GM18507 (cell line): ENCODE data around the gene BIRC7.
A peak's percentile ranks its signal among the peaks of the same experiment; 100 is the strongest.

Source experiments
- DNase-seq: peaks from one replicate; pipeline ENCODE4 v3.0.0; 2011; ENCODE audit warnings: low read depth; ENCODE audit not compliant: insufficient read length; ENCODE audit errors: extremely low spot score
- FAIRE-seq: peaks from 2 replicates; lab custom pipeline; 2011; peaks lifted over from hg19 to GRCh38; lab: Jason Lieb, UNC

Gene BIRC7

GRCh38 chr20:63259734-63260460 lies 24.2 kb downstream of the BIRC7 start:
- FAIRE-seq (no peak), DNase-seq (no peak)

- no peak for DNase-seq
- FAIRE-seq: no peak
Observed at GRCh38 chr20:63260521-63260920, 24.8 kb downstream of the BIRC7 start.

GRCh38 chr20:63261060-63261794 lies 25.5 kb downstream of the BIRC7 start:
- DNase-seq (no peak), FAIRE-seq (no peak)

GRCh38 chr20:63261795-63262528 lies 26.3 kb downstream of the BIRC7 start:
- no peak for FAIRE-seq
- DNase-seq: no peak

- no peak for DNase-seq
- FAIRE-seq: no peak
Observed at GRCh38 chr20:63262836-63263235, 27.1 kb downstream of the BIRC7 start.

- DNase-seq: no peak
- no peak for FAIRE-seq
Observed at GRCh38 chr20:63264000-63264399, 28.3 kb downstream of the BIRC7 start.

- no peak for FAIRE-seq
Observed at GRCh38 chr20:63264519-63264918, 28.8 kb downstream of the BIRC7 start.

GRCh38 chr20:63265891-63266515 lies 30.3 kb downstream of the BIRC7 start:
- DNase-seq: no peak
- no peak for FAIRE-seq

More at GRCh38 chr20:63264519-63264918, 28.8 kb downstream of the BIRC7 start:
- no peak for DNase-seq

GRCh38 chr20:63267691-63268090 lies 32.0 kb downstream of the BIRC7 start:
- FAIRE-seq: no peak

GRCh38 chr20:63268256-63268655 lies 32.6 kb downstream of the BIRC7 start:
- no peak for DNase-seq
- FAIRE-seq: no peak

More at GRCh38 chr20:63267691-63268090, 32.0 kb downstream of the BIRC7 start:
- no peak for DNase-seq

- FAIRE-seq (no peak), DNase-seq (no peak)
Observed at GRCh38 chr20:63268671-63269439, 33.1 kb downstream of the BIRC7 start.

- FAIRE-seq: no peak
Observed at GRCh38 chr20:63269724-63270123, 34.0 kb downstream of the BIRC7 start.

GRCh38 chr20:63270606-63271325 lies 35.1 kb downstream of the BIRC7 start:
- FAIRE-seq: no peak

More at GRCh38 chr20:63269724-63270123, 34.0 kb downstream of the BIRC7 start:
- no peak for DNase-seq

GRCh38 chr20:63272105-63273058 lies 36.7 kb downstream of the BIRC7 start, which contains the start of gene ARFGAP1:
Gene ARFGAP1 (plus strand): TSS chr20:63272813. CDS start chr20:63275581, 2,768 bp downstream.
- FAIRE-seq (peak; percentile 78), DNase-seq (peak; percentile 96)

More at GRCh38 chr20:63270606-63271325, 35.1 kb downstream of the BIRC7 start:
- DNase-seq: no peak

- FAIRE-seq (no peak), DNase-seq (no peak)
Observed at GRCh38 chr20:63273059-63273579, 37.4 kb downstream of the BIRC7 start.

- DNase-seq: no peak
- no peak for FAIRE-seq
Observed at GRCh38 chr20:63273635-63274380, 38.1 kb downstream of the BIRC7 start.
